Left lobe of liver (tissue), 2 donors: ENCODE measurements around the gene HDC. TPM values are rescaled to one million over a fixed set of nuclear protein-coding genes. Genes with fewer than 3 reads are reported as not detected.
A peak's percentile ranks its signal among the peaks of the same experiment; 100 is the strongest.

Source experiments
- ATAC-seq: fragments of 200-7000 bp; cut with Tn5 transposase; one replicate; pipeline ENCODE4 v1.9.1; 2020; ENCODE audit warnings: mild to moderate bottlenecking, moderate library complexity
- DNase-seq: peaks from one replicate; pipeline ENCODE4 v3.0.0-alpha.2; 2020; ENCODE audit warnings: low spot score
- total RNA-seq: library from RNA; stranded (reverse); gene quantifications from one replicate; pipeline ENCODE4 v1.2.1, GENCODE V29; 2021
- donor health status: DM: no; HTN: no; CAD: no; lungs with moderate emphysema.
- donor health status: DM: no; HTN: yes; CAD: no.

Gene HDC
- total RNA-seq, 1 donor from 2014 or later: 0.23 TPM

- DNase-seq: peak; percentile 43
- no peak for ATAC-seq
Measured at GRCh38 chr15:50257332-50257731, 8.2 kb downstream of the HDC start.

GRCh38 chr15:50256188-50257041, 9.1 kb downstream of the HDC start:
- ATAC-seq (no peak), DNase-seq (peak; percentile 19)

- ATAC-seq: no peak
- DNase-seq: peak; percentile 41
Measured at GRCh38 chr15:50252556-50252955, 13.0 kb downstream of the HDC start.

GRCh38 chr15:50251638-50252182, 13.8 kb downstream of the HDC start:
- DNase-seq (peak; percentile 31), ATAC-seq (no peak)

- ATAC-seq (peak; percentile 76), DNase-seq (peak; percentile 58)
Measured at GRCh38 chr15:50250760-50251394, 14.6 kb downstream of the HDC start.

GRCh38 chr15:50249704-50250103, 15.8 kb downstream of the HDC start:
- ATAC-seq (no peak), DNase-seq (peak; percentile 38)

- ATAC-seq (no peak), DNase-seq (peak; percentile 29)
Measured at GRCh38 chr15:50248994-50249582, 16.4 kb downstream of the HDC start.

- DNase-seq (peak; percentile 58), ATAC-seq (peak; percentile 57)
Measured at GRCh38 chr15:50247819-50248655, 17.5 kb downstream of the HDC start.

GRCh38 chr15:50246631-50247030, 18.9 kb downstream of the HDC start:
- ATAC-seq: no peak
- DNase-seq: no peak

GRCh38 chr15:50244959-50245624, 20.4 kb downstream of the HDC start:
- DNase-seq (peak; percentile 90), ATAC-seq (peak; percentile 86)

- ATAC-seq (no peak), DNase-seq (no peak)
Measured at GRCh38 chr15:50244153-50244552, 21.4 kb downstream of the HDC start.

- ATAC-seq (peak; percentile 36), DNase-seq (no peak)
Measured at GRCh38 chr15:50241684-50242450, 23.7 kb downstream of the HDC start.

- DNase-seq (peak; percentile 69), ATAC-seq (peak; percentile 78)
Measured at GRCh38 chr15:50238255-50238654, 27.3 kb downstream of the HDC start.

- ATAC-seq (no peak), DNase-seq (no peak)
Measured at GRCh38 chr15:50236433-50236832, 29.1 kb downstream of the HDC start.

GRCh38 chr15:50235794-50236193, 29.7 kb downstream of the HDC start:
- DNase-seq: no peak
- peak; percentile 5 for ATAC-seq

GRCh38 chr15:50234764-50235163, 30.8 kb downstream of the HDC start:
- DNase-seq: no peak
- peak; percentile 47 for ATAC-seq

GRCh38 chr15:50233192-50233736, 32.3 kb downstream of the HDC start:
- no peak for ATAC-seq
- no peak for DNase-seq

- DNase-seq (no peak), ATAC-seq (no peak)
Measured at GRCh38 chr15:50232791-50233190, 32.7 kb downstream of the HDC start.

GRCh38 chr15:50231761-50232160, 33.8 kb downstream of the HDC start:
- ATAC-seq: no peak

More at GRCh38 chr15:50231761-50232160, 33.8 kb downstream of the HDC start:
- DNase-seq: no peak
